Esophagus squamous epithelium (tissue), 5 donors: ENCODE data around the gene WIZ. TPM values are rescaled to one million over a fixed set of nuclear protein-coding genes. Genes with fewer than 3 reads are reported as not detected.
A peak's percentile ranks its signal among the peaks of the same experiment; 100 is the strongest.
"Not testable (repeated sequence)": the region's sequence is repeated elsewhere in the genome, so short reads cannot be mapped to it uniquely, and the experiment has no call there.

Source experiments
- DNase-seq: peaks from one replicate; lab custom pipeline; 2025; lab: John Stamatoyannopoulos, UW
- H3K27ac ChIP-seq, 4 donors: fragments of 200-600 bp; sonication (generic); one replicate each; pipeline ENCODE4 v1.5.1; 2016 to 2019; ENCODE audit warnings: mild to moderate bottlenecking in 1 of 4
- H3K27me3 ChIP-seq, 4 donors: fragments of 200-600 bp; sonication (generic); 1 replicate in 3 of 4; 2 replicates in 1 of 4; pipeline versions ENCODE4 v1.5.1 to v1.6.0; 2017 to 2021; ENCODE audit warnings: antibody characterized with exemption in 1 of 4
- H3K36me3 ChIP-seq, 3 donors: fragments of 200-600 bp; sonication (generic); one replicate each; pipeline ENCODE4 v1.5.1; 2016 to 2019
- H3K4me1 ChIP-seq, 3 donors: fragments of 200-600 bp; sonication (generic); one replicate each; pipeline ENCODE4 v1.5.1; 2017 to 2019
- H3K4me3 ChIP-seq, 4 donors: fragments of 200-600 bp; sonication (generic); 1 replicate in 3 of 4; 2 replicates in 1 of 4; pipeline ENCODE4 v1.5.1; 2016 to 2019; ENCODE audit warnings: mild to moderate bottlenecking in 2 of 4, moderate library complexity in 1 of 4
- H3K9me3 ChIP-seq, 3 donors: fragments of 200-600 bp; sonication (generic); one replicate each; pipeline ENCODE4 v1.5.1; 2016 to 2019
- CTCF ChIP-seq, 6 experiments: fragments of 450-650 bp in 4 of 6; fragments of 200-600 bp in 2 of 6; sonication (generic) in 2 of 6; IDR thresholded peaks; one replicate each; pipeline ENCODE4 v1.5.1; 2016 to 2019; ENCODE audit warnings: antibody characterized with exemption in 6 of 6, mild to moderate bottlenecking in 4 of 6, moderate library complexity in 4 of 6
- POLR2A ChIP-seq, 4 donors: fragments of 450-650 bp; IDR thresholded peaks; one replicate each; pipeline ENCODE4 v1.6.1; 2017; ENCODE audit warnings: antibody characterized with exemption in 4 of 4, mild to moderate bottlenecking in 4 of 4, moderate library complexity in 3 of 4
- WGBS, 2 donors: methylation state at CpG; one replicate each; pipeline ENCODE4 v1.1.5; 2018; 5-methylcytosine and 5-hydroxymethylcytosine counted together
- intact Hi-C: fragments of 100-400 bp; cut with DNase I; formaldehyde crosslinking; loops from one replicate; pipeline ENCODE4 v1.15.0; 2022
- total RNA-seq, 4 donors: library from RNA; depleted of rRNA; stranded (reverse); fragments of >200 nt; gene quantifications; one replicate each; pipeline ENCODE4 v1.1.0, GENCODE V29; 2016
- donor health status: DM: yes; HTN: yes; CAD: no.

The WIZ gene
- total RNA-seq, 4 donors from 2014 or later, result 17.2 to 36.5 (median 30.0) TPM

- no peak for DNase-seq
- intact Hi-C loops, result no loop called here
- no peaks in the 10 kb centered on the region for H3K9me3 ChIP-seq
- H3K36me3 ChIP-seq, result no peaks in the 10 kb centered on the region
- WGBS, 2 donors, result 60 to 70% methylated on average over 9 to 13 of the region's 13 CpGs
- no peak for TF ChIP-seq CTCF (IDR thresholded peaks at IDR 0.05)
- TF ChIP-seq POLR2A (IDR thresholded peaks at IDR 0.05), result no peak
- H3K27ac ChIP-seq, result no peak overlapping the region
- no peaks in the 10 kb centered on the region for H3K27me3 ChIP-seq
- no peak overlapping the region for H3K4me3 ChIP-seq
- H3K4me1 ChIP-seq, result no peaks in the 10 kb centered on the region
Observed at GRCh38 chr19:15488489-15489226, 38.9 kb upstream of the WIZ start.

GRCh38 chr19:15487038-15487437 lies 37.3 kb upstream of the WIZ start:
- no peak overlapping the region for H3K4me3 ChIP-seq
- no peak for DNase-seq
- H3K27ac ChIP-seq, result no peak overlapping the region
- H3K27me3 ChIP-seq, result no peaks in the 10 kb centered on the region
- H3K36me3 ChIP-seq, result no peaks in the 10 kb centered on the region
- H3K4me1 ChIP-seq, result no peaks in the 10 kb centered on the region
- intact Hi-C loops, result no loop called here
- WGBS, 2 donors, result 80 to 93% methylated on average over 4 of the region's 4 CpGs
- TF ChIP-seq CTCF (IDR thresholded peaks at IDR 0.05) (no peak), POLR2A (IDR thresholded peaks at IDR 0.05) (no peak)
- H3K9me3 ChIP-seq, result no peaks in the 10 kb centered on the region

GRCh38 chr19:15485768-15486167 lies 36.0 kb upstream of the WIZ start:
- intact Hi-C loops, H3K4me3 ChIP-seq, H3K4me1 ChIP-seq, H3K9me3 ChIP-seq, H3K36me3 ChIP-seq, H3K27ac ChIP-seq, DNase-seq, H3K27me3 ChIP-seq: not testable (repeated sequence)
- WGBS, 2 donors, result 85 to 96% methylated on average over 5 of the region's 5 CpGs

- H3K9me3 ChIP-seq, result not testable (repeated sequence)
Observed at GRCh38 chr19:15480996-15481395, 31.2 kb upstream of the WIZ start.

GRCh38 chr19:15479391-15480345 lies 29.9 kb upstream of the WIZ start, which contains the start of gene PGLYRP2:
Gene PGLYRP2 (minus strand): TSS chr19:15479501. CDS start chr19:15479371, 130 bp downstream.
- H3K27me3 ChIP-seq, result no peaks in the 10 kb centered on the region
- no peaks in the 10 kb centered on the region for H3K9me3 ChIP-seq
- H3K27ac ChIP-seq, result no peak within 1 kb of the TSS
- intact Hi-C loops, result no loop called here
- TF ChIP-seq CTCF (IDR thresholded peaks at IDR 0.05) (peak in 4 of 6 experiments; percentile 15 to 60 (median 34)), POLR2A (IDR thresholded peaks at IDR 0.05) (no peak)
- peaks cover 0 to 8% (median 0%) of the 10 kb centered on the region in 3 donors for H3K4me1 ChIP-seq
- DNase-seq, result no peak
- 45 to 49% methylated on average over 4 to 6 of the region's 16 CpGs for WGBS, 2 donors
- no peak within 1 kb of the TSS for H3K4me3 ChIP-seq
- H3K36me3 ChIP-seq, result no peaks in the 10 kb centered on the region

More at GRCh38 chr19:15480996-15481395, 31.2 kb upstream of the WIZ start:
- H3K36me3 ChIP-seq, H3K27me3 ChIP-seq, DNase-seq, intact Hi-C loops, H3K4me1 ChIP-seq, H3K4me3 ChIP-seq, H3K27ac ChIP-seq: not testable (repeated sequence)
- 81% methylated on average over 7 of the region's 7 CpGs for WGBS, 2 donors

GRCh38 chr19:15476325-15476724 lies 26.6 kb upstream of the WIZ start:
- intact Hi-C loops, result no loop called here
- H3K9me3 ChIP-seq, result no peaks in the 10 kb centered on the region
- peaks cover 0 to 16% (median 0%) of the 10 kb centered on the region in 4 donors for H3K27me3 ChIP-seq
- H3K36me3 ChIP-seq, result no peaks in the 10 kb centered on the region
- 69 to 83% methylated on average over 2 to 5 of the region's 5 CpGs for WGBS, 2 donors
- H3K4me1 ChIP-seq, result peaks cover 0 to 8% (median 0%) of the 10 kb centered on the region in 3 donors
- no peak overlapping the region for H3K4me3 ChIP-seq
- TF ChIP-seq CTCF (IDR thresholded peaks at IDR 0.05) (no peak), POLR2A (IDR thresholded peaks at IDR 0.05) (no peak)
- DNase-seq, result no peak
- no peak overlapping the region for H3K27ac ChIP-seq
